Fibroblast of villous mesenchyme (primary cell): Measurements from ENCODE around the gene FRMD4B. TPM values are rescaled to one million over a fixed set of nuclear protein-coding genes. Genes with fewer than 3 reads are reported as not detected.

Experiments
- DNase-seq: peaks from one replicate; pipeline ENCODE4 v3.0.0-alpha.2; 2010; ENCODE audit warnings: low read depth
- H3K4me3 ChIP-seq: 2 replicates; pipeline ENCODE4 v1.5.1; 2011; ENCODE audit warnings: low read depth, mild to moderate bottlenecking, low read length
- CTCF ChIP-seq: IDR thresholded peaks from 2 replicates; pipeline ENCODE4 v1.5.1; 2012; ENCODE audit warnings: low read depth, mild to moderate bottlenecking, low read length; ENCODE audit not compliant: insufficient read depth
- total RNA-seq: library from RNA; depleted of rRNA; stranded (reverse); fragments of >200 nt; gene quantifications from 2 replicates; pipeline ENCODE4 v1.2.3, GENCODE V29; 2012

The FRMD4B gene
- total RNA-seq, 1 donor: under 0.01 TPM

DNA sequence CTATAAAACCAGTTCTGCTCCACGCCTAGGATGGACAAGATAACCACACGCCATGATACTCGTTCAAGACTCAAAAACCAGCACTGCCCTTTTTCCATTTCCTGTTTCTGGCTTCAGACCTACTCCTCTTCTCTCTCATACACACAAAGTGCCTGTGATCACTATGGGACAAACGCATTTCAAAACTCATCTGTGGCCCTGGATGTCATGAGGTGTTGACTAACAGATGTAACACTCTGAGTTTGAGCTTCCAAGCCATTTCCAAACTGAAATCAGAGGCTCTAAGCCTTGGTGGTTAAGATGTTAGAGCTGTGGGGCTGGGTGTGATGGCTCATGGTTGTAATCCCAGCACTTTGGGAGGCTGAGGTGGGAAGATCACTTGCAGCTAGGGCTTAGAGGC, 207.8 kb downstream of the FRMD4B start:
- DNase-seq: no peak
- no peak overlapping the region for H3K4me3 ChIP-seq
- no peak for TF ChIP-seq CTCF

DNA sequence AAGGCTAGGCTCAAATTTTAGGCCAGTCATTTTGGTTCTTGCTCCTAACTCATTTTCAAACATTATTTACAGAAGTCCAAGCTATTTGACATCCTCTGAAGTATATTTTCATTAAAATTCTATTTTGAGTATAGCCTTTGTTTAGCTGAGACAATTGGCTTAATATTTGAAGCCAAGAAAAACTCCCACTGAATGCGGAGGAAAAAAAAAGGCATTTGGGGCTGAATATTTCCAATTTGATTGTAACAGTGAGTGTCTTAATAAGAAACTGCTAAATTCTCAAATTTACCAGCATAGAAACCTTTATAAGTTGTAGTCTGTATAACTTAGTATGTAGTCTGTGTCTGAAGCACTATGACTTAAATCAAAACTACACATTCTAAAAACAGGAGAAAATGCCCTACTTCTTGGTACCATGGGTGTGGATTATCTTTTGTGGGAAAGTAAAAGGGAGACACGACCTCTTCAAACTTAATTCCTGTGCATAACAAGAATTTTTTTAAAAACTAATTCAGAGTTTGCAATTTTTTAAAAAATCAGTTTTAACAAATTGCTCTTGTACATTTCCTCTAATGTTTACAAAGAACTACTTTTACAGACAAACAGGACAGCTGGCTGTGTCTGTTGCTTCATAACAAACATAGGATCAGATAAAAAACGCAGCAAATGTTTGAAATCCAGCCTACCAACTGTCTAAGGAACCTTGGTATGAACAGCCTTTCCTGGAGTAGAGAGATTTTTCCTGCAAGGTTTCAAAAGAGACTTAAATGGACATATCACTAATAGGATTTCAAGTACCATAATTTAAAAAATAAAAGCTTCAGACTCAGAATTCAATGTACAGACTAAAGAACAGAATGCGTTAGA, 210.8 kb downstream of the FRMD4B start:
- peak; percentile 77 for DNase-seq
- TF ChIP-seq CTCF: no peak

DNA sequence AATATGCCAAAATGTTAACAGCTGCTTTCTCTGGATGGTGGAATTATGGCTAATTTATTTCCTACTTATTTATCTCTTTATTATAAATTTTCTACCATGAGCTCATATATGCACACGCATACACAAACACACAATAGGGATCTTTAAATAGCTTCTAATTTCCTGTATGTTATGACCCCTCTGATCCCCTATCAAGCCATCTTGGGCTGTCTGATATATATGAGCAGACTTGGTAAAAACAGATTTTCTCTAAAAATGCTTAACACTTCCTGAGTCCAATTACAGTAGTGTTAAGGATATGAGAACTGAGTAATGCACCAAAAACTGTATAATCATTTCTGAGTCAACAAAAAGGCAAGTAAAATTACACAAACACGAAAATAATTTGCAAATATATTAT, 211.4 kb downstream of the FRMD4B start:
- no peak for TF ChIP-seq CTCF
- no peak overlapping the region for H3K4me3 ChIP-seq
- DNase-seq: no peak

More for the DNA sequence above, 210.8 kb downstream of the FRMD4B start:
- H3K4me3 ChIP-seq: no peak overlapping the region

DNA sequence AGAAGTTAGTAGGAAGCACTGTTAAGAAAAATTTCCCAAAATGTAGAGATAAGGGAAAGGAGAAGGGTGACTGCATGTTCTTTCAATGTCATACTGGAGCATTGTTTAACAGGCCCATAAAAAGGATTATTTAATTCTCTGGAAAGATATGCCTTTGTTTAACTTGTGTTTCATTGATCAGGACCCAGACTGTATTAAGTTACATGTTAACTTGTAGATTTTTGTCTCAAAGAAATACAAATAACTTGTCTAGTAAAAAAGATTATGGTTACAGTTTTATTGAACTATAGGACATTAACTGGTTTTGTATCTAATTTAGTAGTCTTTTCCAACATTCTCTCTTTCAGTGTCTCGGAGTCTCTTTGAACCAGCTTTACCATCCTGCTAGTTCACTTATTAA, 213.8 kb downstream of the FRMD4B start:
- no peak for TF ChIP-seq CTCF
- no peak overlapping the region for H3K4me3 ChIP-seq
- no peak for DNase-seq

DNA sequence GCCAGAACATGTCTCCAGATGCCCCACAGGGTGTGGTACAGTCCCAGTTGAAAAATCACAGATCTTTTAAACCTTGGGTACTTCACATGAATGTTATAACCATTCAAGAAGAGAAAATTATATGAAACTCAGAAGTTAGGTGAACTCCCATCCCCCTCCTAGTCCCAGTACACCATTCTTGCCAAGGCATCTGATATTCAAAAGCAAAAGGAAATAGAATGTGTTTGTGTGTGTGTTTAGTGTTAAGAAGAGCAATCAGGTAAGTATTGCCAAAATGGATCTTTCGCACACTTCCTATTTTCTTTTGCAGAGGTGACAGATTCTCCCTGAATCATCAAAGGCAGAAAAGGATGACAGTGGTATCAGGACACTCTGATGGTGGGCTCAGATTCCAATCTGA, 219.4 kb downstream of the FRMD4B start:
- no peak for TF ChIP-seq CTCF
- H3K4me3 ChIP-seq: no peak overlapping the region

GRCh38 chr3:69165744-69166143, 220.1 kb downstream of the FRMD4B start:
- TF ChIP-seq CTCF: no peak
- H3K4me3 ChIP-seq: no peak overlapping the region
- DNase-seq: no peak

More for the DNA sequence above, 219.4 kb downstream of the FRMD4B start:
- DNase-seq: no peak

DNA sequence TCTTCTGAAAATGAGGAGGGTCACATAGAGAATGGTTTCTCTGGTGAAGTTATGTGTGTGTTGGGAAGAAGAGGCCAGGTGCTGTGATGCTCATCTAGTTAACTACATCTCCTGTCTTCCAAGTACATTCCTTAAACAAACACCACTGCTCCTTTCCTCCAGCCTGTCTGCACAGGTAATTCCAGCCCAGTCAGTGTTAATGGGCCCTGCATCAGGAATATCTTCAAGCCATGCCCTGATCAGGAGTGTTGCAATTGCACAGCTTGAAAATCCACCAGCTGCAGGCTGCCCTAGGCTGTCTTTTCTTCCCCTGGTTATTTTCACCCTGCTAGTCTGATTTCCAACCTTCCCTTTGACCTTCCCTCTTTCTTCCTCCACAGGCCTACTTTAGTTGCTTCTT, 221.6 kb downstream of the FRMD4B start:
- TF ChIP-seq CTCF: no peak
- no peak overlapping the region for H3K4me3 ChIP-seq
- no peak for DNase-seq
